Measurements from ENCODE around the gene CTRL. TPM values are rescaled to one million over a fixed set of nuclear protein-coding genes. Genes with fewer than 3 reads are reported as not detected.
"Not testable (repeated sequence)": the region's sequence is repeated elsewhere in the genome, so short reads cannot be mapped to it uniquely, and the experiment has no call there.

CTRL gene
- total RNA-seq, result 0.49 TPM

- DNase-seq, result no peak
Observed at GRCh38 chr16:67931712-67932461, at the start of gene CTRL. TSS of gene CTRL (minus strand) at chr16:67931862. CDS start at chr16:67931852, 10 bp downstream.

- DNase-seq, result no peak
Observed at GRCh38 chr16:67979955-67980678, 48.5 kb upstream of the CTRL start, which contains the start of gene DPEP3. TSS of gene DPEP3 (minus strand) at chr16:67980499. CDS start at chr16:67980380, 119 bp downstream.

- no peak for DNase-seq
Observed at GRCh38 chr16:67977469-67978227, 46.0 kb upstream of the CTRL start.

- no peak for DNase-seq
Observed at GRCh38 chr16:67977005-67977404, 45.3 kb upstream of the CTRL start.

- no peak for DNase-seq
Observed at GRCh38 chr16:67976205-67976604, 44.5 kb upstream of the CTRL start.

- no peak for DNase-seq
Observed at GRCh38 chr16:67975321-67976105, 43.9 kb upstream of the CTRL start.

- DNase-seq, result not testable (repeated sequence)
Observed at GRCh38 chr16:67972285-67972684, 40.6 kb upstream of the CTRL start.

GRCh38 chr16:67971111-67971510 is 39.4 kb upstream of the CTRL start:
- no peak for DNase-seq

GRCh38 chr16:67969254-67970039 is 37.8 kb upstream of the CTRL start:
- no peak for DNase-seq

- DNase-seq, result peak; percentile 92
Observed at GRCh38 chr16:67968400-67969253, 37.0 kb upstream of the CTRL start, which contains the start of gene SLC12A4. TSS of gene SLC12A4 (minus strand) at chr16:67968637. CDS start at chr16:67968553, 84 bp downstream.

GRCh38 chr16:67967958-67968399 is 36.3 kb upstream of the CTRL start:
- no peak for DNase-seq

GRCh38 chr16:67967183-67967957 is 35.7 kb upstream of the CTRL start:
- DNase-seq, result no peak

GRCh38 chr16:67966549-67967182 is 35.0 kb upstream of the CTRL start:
- no peak for DNase-seq

GRCh38 chr16:67965668-67966548 is 34.2 kb upstream of the CTRL start:
- no peak for DNase-seq

- no peak for DNase-seq
Observed at GRCh38 chr16:67964477-67965131, 32.9 kb upstream of the CTRL start.

- no peak for DNase-seq
Observed at GRCh38 chr16:67963662-67964321, 32.1 kb upstream of the CTRL start.

GRCh38 chr16:67963292-67963661 is 31.6 kb upstream of the CTRL start:
- DNase-seq, result no peak

Data from skin of body (tissue), 2 donors.